HL-60 (cell line): ENCODE measurements around the gene SPAG17.
"Not testable (repeated sequence)": the region's sequence is repeated elsewhere in the genome, so short reads cannot be mapped to it uniquely, and the experiment has no call there.

Experiments
- DNase-seq, 2 experiments: peaks; one replicate each; pipeline ENCODE4 v3.0.0-alpha.2; 2010 to 2020; ENCODE audit warnings: low read depth in 1 of 2, low spot score in 1 of 2
- H3K27ac ChIP-seq: fragments of 250-450 bp; sonication (Bioruptor Pico); replicated peaks from 2 replicates; pipeline ENCODE4 v1.5.1; 2020; ENCODE audit warnings: mild to moderate bottlenecking, moderate library complexity
- H3K27me3 ChIP-seq: fragments of 250-450 bp; sonication (Bioruptor Pico); 2 replicates; pipeline ENCODE4 v1.5.1; 2021; ENCODE audit warnings: mild to moderate bottlenecking, moderate library complexity; ENCODE audit not compliant: insufficient read depth, poor library complexity, severe bottlenecking
- H3K4me3 ChIP-seq: replicated peaks from 2 replicates; pipeline ENCODE4 v1.5.1; 2011; ENCODE audit warnings: mild to moderate bottlenecking, control low read depth, low read length; ENCODE audit not compliant: insufficient read depth
- CTCF ChIP-seq: IDR thresholded peaks from one replicate; pipeline ENCODE4 v1.5.1; 2011; ENCODE audit warnings: low read length, control low read depth, inconsistent platforms; ENCODE audit not compliant: insufficient read depth
- GABPA ChIP-seq: IDR thresholded peaks from 2 replicates; pipeline ENCODE4 v1.6.1; 2012; ENCODE audit warnings: low read depth
- POLR2AphosphoS5 ChIP-seq: IDR thresholded peaks from 2 replicates; pipeline ENCODE4 v1.6.1; 2012; ENCODE audit warnings: low read depth
- REST ChIP-seq: IDR thresholded peaks from 2 replicates; pipeline ENCODE4 v1.6.1; 2012; ENCODE audit warnings: low read depth; ENCODE audit not compliant: insufficient replicate concordance
- SPI1 ChIP-seq: IDR thresholded peaks from 2 replicates; pipeline ENCODE4 v1.6.1; 2012; ENCODE audit warnings: low read depth, mild to moderate bottlenecking, borderline replicate concordance

SPAG17 gene

DNA sequence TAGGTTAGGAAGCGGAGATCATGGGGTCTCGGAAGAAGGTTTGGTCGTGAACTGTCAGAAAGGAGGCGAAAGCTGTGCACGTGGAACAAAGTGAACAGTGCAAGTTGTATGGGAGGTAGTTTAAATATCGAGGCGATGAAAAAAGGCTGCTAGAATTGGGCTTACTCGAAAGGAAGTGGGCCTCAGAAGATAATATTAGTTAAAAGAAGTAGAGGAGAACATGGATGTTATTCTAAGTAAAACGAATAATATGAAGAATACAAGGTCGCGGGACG is 254.9 kb downstream of the SPAG17 start:
- Histone ChIP-seq H3K4me3 (peak overlapping the region; percentile 93), H3K27ac (peak overlapping the region; percentile 66), H3K27me3 (no peaks in the 10 kb centered on the region)
- no peak for TF ChIP-seq SPI1
- DNase-seq, result no peak

- H3K27me3 ChIP-seq, result no peaks in the 10 kb centered on the region
- TF ChIP-seq REST (peak; percentile 37), SPI1 (peak; percentile 63; the same call in 1 of the 2 replicates), GABPA (peak; percentile 88), CTCF (no peak), POLR2AphosphoS5 (peak; percentile 76)
- H3K27ac ChIP-seq, result peak within 1 kb of the TSS; percentile 66
- peak within 1 kb of the TSS; percentile 93 for H3K4me3 ChIP-seq
- peak; percentile 92 to 99 for DNase-seq
Measured at GRCh38 chr1:117929343-117930172, 255.5 kb downstream of the SPAG17 start, which contains the start of the genes GDAP2 and WDR3. Gene GDAP2, minus strand, starts transcription at chr1:117929621. Its CDS starts 9,264 bp downstream, at chr1:117920357. Gene WDR3, plus strand, starts transcription at chr1:117929739. Its CDS starts 3,581 bp downstream, at chr1:117933320.

DNA sequence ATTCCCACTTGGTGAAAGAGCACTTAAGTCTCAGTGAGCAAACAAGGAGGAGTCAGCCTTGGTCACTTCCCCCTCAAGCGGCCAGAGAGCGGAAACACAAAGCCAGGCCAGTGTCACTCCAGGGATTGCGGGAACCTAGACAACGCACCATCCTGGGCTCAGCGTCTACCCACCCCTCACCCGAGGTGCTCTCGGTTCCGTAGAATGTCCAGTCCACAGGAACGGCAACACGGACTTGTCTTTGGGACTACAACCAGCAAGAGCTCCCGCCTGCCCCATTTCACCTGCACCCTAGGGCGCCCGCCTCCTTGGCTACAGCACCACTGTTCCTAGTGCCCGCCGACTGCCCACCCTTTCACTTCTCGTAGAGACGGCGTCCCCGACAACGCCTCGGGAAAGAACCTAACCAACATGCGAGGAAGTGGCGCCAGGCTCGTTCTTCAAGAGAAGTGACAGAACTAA is 256.1 kb downstream of the SPAG17 start:
- H3K27ac ChIP-seq, result peak overlapping the region; percentile 66
- no peaks in the 10 kb centered on the region for H3K27me3 ChIP-seq
- H3K4me3 ChIP-seq, result peak overlapping the region; percentile 93
- peak; percentile 65; the same call in 1 of the 2 replicates for TF ChIP-seq SPI1
- TF ChIP-seq POLR2AphosphoS5, result no peak
- peak; percentile 41 to 73 for DNase-seq

DNA sequence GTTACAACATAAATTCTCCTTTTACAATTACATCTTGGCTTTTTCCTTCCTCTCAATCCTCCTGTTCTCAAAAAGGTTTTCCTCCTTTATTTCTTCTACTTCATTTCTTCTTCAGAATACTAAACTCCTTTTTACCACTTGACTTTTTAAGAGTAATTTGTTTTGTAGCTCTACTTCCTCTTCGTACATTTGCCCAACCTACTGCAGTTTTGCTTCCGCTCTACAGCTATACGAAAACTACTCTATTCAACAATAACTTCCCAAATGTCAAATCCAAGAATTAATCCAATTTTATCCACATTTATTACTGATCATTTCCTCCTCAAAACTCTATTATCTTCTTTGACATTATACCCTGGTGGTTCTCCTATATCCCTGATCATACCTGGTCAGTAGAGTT is 259.0 kb downstream of the SPAG17 start:
- TF ChIP-seq REST, result no peak
- no peak for TF ChIP-seq POLR2AphosphoS5
- peak; percentile 31; the same call in 1 of the 2 replicates for TF ChIP-seq SPI1
- no peak for TF ChIP-seq CTCF
- TF ChIP-seq GABPA, result no peak
- DNase-seq, result peak; percentile 16 to 28
- H3K27ac ChIP-seq, result peak overlapping the region; percentile 4; the same call in 1 of the 2 replicates
- no peak overlapping the region for H3K4me3 ChIP-seq
- H3K27me3 ChIP-seq, result no peaks in the 10 kb centered on the region

DNA sequence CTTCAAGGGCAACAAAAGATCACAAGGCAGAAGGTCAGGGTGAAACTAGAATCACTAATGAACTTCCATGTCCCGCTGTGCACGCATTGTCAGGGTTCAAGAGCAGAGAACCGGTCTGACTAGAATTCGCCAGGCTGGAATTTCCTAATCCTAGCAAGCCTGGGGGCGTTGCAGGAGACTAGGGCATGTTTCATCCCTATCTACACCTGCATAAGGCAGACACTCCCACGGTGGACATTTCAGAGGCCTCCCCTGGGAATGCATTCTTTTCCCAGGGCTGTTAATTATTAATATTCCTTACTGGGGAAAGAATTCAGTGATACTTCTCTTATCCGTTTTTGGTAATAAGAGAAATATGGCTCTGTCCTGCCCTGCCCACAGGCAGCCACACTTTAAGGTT is 262.3 kb downstream of the SPAG17 start:
- DNase-seq, H3K27me3 ChIP-seq, H3K4me3 ChIP-seq: not testable (repeated sequence)

More for the DNA sequence above, 262.3 kb downstream of the SPAG17 start:
- H3K27ac ChIP-seq, result not testable (repeated sequence)
